ENCODE results near the gene IQCK.

- TF ChIP-seq CTCF (IDR thresholded peaks at IDR 0.05) = no peak
- TF ChIP-seq EP300 (IDR thresholded peaks at IDR 0.05) = no peak
These were observed 40.7 kb upstream of the IQCK start for GRCh38 chr16:19677402-19677801.

Data from stomach (tissue), 4 donors.